ENCODE data around the gene ETV6.

The ETV6 gene

GRCh38 chr12:11769723-11770514 is 120.4 kb downstream of the ETV6 start:
- ATAC-seq (ENCODE audit: insufficient read depth, low read depth) (0 out of 3 replicates have a peak, but pooled peaks have one; percentile 18), DNase-seq (peak; percentile 66)
- Histone ChIP-seq H3K36me3 (ENCODE audit: insufficient read depth, low read length) (peaks cover 60% of the 10 kb centered on the region), H2AFZ (ENCODE audit: low read depth, low read length) (no peak overlapping the region), H3K9ac (ENCODE audit: low read depth, low read length) (no peak overlapping the region), H3K27me3 (ENCODE audit: insufficient read depth, low read length, poor library complexity) (no peaks in the 10 kb centered on the region), H3K27ac (ENCODE audit: low read length) (peak overlapping the region; percentile 73), H3K9me3 (ENCODE audit: insufficient read depth, low read length, severe bottlenecking) (no peaks in the 10 kb centered on the region), H3K4me1 (ENCODE audit: insufficient read depth, low read length) (peaks cover 99% of the 10 kb centered on the region), H3K79me2 (ENCODE audit: insufficient read depth, low read length) (peaks cover 88% of the 10 kb centered on the region), H3K4me3 (ENCODE audit: low read depth in 1 of 2, low read length in 2 of 2) (no peak overlapping the region), H3K4me2 (ENCODE audit: insufficient read depth, low read length) (no peak overlapping the region), H4K20me1 (ENCODE audit: insufficient read depth, low read length) (no peaks in the 10 kb centered on the region)
- TF ChIP-seq CTCF (IDR thresholded peaks at IDR 0.05; ENCODE audit: borderline replicate concordance, extremely low read depth, low read length, poor library complexity, severe bottlenecking): no peak
- TF ChIP-seq EZH2 (IDR thresholded peaks at IDR 0.05; ENCODE audit: borderline replicate concordance, low read depth, low read length, severe bottlenecking): no peak

DNA sequence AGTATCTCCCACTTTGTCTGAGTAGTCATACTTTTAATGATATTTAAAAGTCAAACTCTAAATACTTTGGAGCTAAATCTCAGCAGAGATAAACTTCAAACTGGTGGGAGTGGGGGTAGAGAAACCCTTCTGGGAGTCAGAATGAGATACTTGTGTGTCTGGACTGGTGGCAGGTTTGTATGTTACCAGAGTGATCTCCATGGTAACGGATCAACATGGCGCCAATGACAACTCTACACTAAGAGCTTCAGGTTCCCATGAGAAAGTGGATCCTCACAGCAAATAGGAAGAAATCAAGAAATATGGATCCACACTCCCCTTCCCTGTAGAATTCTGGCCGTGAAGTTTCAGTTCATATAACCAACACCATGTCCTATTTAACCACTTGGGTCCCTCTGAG is 121.9 kb downstream of the ETV6 start:
- Histone ChIP-seq H3K79me2 (ENCODE audit: insufficient read depth, low read length) (peaks cover 91% of the 10 kb centered on the region), H3K27ac (ENCODE audit: low read length) (peak overlapping the region; percentile 73), H2AFZ (ENCODE audit: low read depth, low read length) (no peak overlapping the region), H3K4me2 (ENCODE audit: insufficient read depth, low read length) (no peak overlapping the region), H3K36me3 (ENCODE audit: insufficient read depth, low read length) (peaks cover 71% of the 10 kb centered on the region), H3K27me3 (ENCODE audit: insufficient read depth, low read length, poor library complexity) (no peaks in the 10 kb centered on the region), H3K4me1 (ENCODE audit: insufficient read depth, low read length) (peaks cover 99% of the 10 kb centered on the region), H3K9ac (ENCODE audit: low read depth, low read length) (no peak overlapping the region), H3K4me3 (ENCODE audit: low read depth in 1 of 2, low read length in 2 of 2) (no peak overlapping the region), H3K9me3 (ENCODE audit: insufficient read depth, low read length, severe bottlenecking) (no peaks in the 10 kb centered on the region), H4K20me1 (ENCODE audit: insufficient read depth, low read length) (no peaks in the 10 kb centered on the region)
- TF ChIP-seq EZH2 (IDR thresholded peaks at IDR 0.05; ENCODE audit: borderline replicate concordance, low read depth, low read length, severe bottlenecking): no peak
- TF ChIP-seq CTCF (IDR thresholded peaks at IDR 0.05; ENCODE audit: borderline replicate concordance, extremely low read depth, low read length, poor library complexity, severe bottlenecking): no peak
- ATAC-seq (ENCODE audit: insufficient read depth, low read depth) (no peak), DNase-seq (no peak)

- ATAC-seq (ENCODE audit: insufficient read depth, low read depth) (no peak), DNase-seq (no peak)
- peaks cover 69% of the 10 kb centered on the region for H3K36me3 ChIP-seq (ENCODE audit: insufficient read depth, low read length)
- no peak overlapping the region for H2AFZ ChIP-seq (ENCODE audit: low read depth, low read length)
- no peak for TF ChIP-seq CTCF (IDR thresholded peaks at IDR 0.05; ENCODE audit: borderline replicate concordance, extremely low read depth, low read length, poor library complexity, severe bottlenecking)
- TF ChIP-seq EZH2 (IDR thresholded peaks at IDR 0.05; ENCODE audit: borderline replicate concordance, low read depth, low read length, severe bottlenecking): no peak
- no peaks in the 10 kb centered on the region for H3K27me3 ChIP-seq (ENCODE audit: insufficient read depth, low read length, poor library complexity)
- no peaks in the 10 kb centered on the region for H4K20me1 ChIP-seq (ENCODE audit: insufficient read depth, low read length)
- H3K4me3 ChIP-seq (ENCODE audit: low read depth in 1 of 2, low read length in 2 of 2): no peak overlapping the region
- H3K27ac ChIP-seq (ENCODE audit: low read length): peak overlapping the region; percentile 73
- no peak overlapping the region; the same call in 1 of the 2 replicates for H3K4me2 ChIP-seq (ENCODE audit: insufficient read depth, low read length)
- H3K9me3 ChIP-seq (ENCODE audit: insufficient read depth, low read length, severe bottlenecking): no peaks in the 10 kb centered on the region
- peaks cover 90% of the 10 kb centered on the region for H3K79me2 ChIP-seq (ENCODE audit: insufficient read depth, low read length)
- H3K4me1 ChIP-seq (ENCODE audit: insufficient read depth, low read length): peaks cover 99% of the 10 kb centered on the region
- 0 out of 2 replicates have a peak overlapping the region, but pooled peaks have one; percentile 2 for H3K9ac ChIP-seq (ENCODE audit: low read depth, low read length)
Measured at GRCh38 chr12:11771895-11772502, 122.5 kb downstream of the ETV6 start.
